ENCODE data around the gene FTO. TPM values are rescaled to one million over a fixed set of nuclear protein-coding genes. Genes with fewer than 3 reads are reported as not detected.

The FTO gene
- total and polyA plus RNA-seq, 12 donors, result 17.8 to 310 (median 156) TPM

GRCh38 chr16:54033747-54034146 is 329.8 kb downstream of the FTO start:
- no peak for DNase-seq
- H3K27me3 ChIP-seq, result no peaks in the 10 kb centered on the region
- intact Hi-C loops (cut with DNase I), result no loop called here
- WGBS, 4 donors, result 97 to 99% (median 99%) methylated on average over 6 of the region's 6 CpGs
- no peak overlapping the region for H3K4me3 ChIP-seq
- TF ChIP-seq POLR2A (IDR thresholded peaks at IDR 0.05), result no peak
- TF ChIP-seq, protein P1, sequence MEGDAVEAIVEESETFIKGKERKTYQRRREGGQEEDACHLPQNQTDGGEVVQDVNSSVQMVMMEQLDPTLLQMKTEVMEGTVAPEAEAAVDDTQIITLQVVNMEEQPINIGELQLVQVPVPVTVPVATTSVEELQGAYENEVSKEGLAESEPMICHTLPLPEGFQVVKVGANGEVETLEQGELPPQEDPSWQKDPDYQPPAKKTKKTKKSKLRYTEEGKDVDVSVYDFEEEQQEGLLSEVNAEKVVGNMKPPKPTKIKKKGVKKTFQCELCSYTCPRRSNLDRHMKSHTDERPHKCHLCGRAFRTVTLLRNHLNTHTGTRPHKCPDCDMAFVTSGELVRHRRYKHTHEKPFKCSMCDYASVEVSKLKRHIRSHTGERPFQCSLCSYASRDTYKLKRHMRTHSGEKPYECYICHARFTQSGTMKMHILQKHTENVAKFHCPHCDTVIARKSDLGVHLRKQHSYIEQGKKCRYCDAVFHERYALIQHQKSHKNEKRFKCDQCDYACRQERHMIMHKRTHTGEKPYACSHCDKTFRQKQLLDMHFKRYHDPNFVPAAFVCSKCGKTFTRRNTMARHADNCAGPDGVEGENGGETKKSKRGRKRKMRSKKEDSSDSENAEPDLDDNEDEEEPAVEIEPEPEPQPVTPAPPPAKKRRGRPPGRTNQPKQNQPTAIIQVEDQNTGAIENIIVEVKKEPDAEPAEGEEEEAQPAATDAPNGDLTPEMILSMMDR (IDR thresholded peaks at IDR 0.05), result no peak
- no peaks in the 10 kb centered on the region for H3K36me3 ChIP-seq (replicated peaks in 1 of 2)
- no peaks in the 10 kb centered on the region for H3K4me1 ChIP-seq (replicated peaks in 1 of 2)
- H3K27ac ChIP-seq, result no peak overlapping the region
- H3K9me3 ChIP-seq (replicated peaks in 1 of 3), result no peaks in the 10 kb centered on the region

DNA sequence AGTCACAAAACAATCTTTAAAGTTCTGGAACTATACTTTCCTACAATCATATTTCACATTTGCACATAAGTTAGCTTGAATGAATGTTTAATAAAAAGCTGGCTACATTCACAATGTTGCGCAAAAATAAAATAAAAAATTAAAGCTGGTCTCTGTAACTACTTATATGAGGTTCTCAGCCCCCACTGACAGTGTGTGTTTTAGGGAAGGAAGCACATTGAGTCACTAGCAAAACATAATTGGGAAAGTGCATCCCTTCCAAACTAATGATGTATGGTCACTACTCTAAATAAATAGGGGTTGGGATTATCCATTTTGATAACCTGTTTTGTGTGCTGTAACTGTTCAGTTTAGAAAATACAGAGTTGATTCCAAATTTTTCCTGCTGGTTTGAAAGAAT is 330.7 kb downstream of the FTO start:
- no peaks in the 10 kb centered on the region for H3K27me3 ChIP-seq
- intact Hi-C loops (cut with DNase I), result no loop called here
- H3K4me1 ChIP-seq (replicated peaks in 1 of 2), result no peaks in the 10 kb centered on the region

GRCh38 chr16:54040480-54040879 is 336.5 kb downstream of the FTO start:
- intact Hi-C loops (cut with DNase I), result no loop called here
- H3K27me3 ChIP-seq, result no peaks in the 10 kb centered on the region
- no peak for DNase-seq
- no peaks in the 10 kb centered on the region for H3K9me3 ChIP-seq (replicated peaks in 1 of 3)
- H3K4me3 ChIP-seq, result no peak overlapping the region
- TF ChIP-seq, protein P1 (IDR thresholded peaks at IDR 0.05), result no peak
- no peak for TF ChIP-seq POLR2A (IDR thresholded peaks at IDR 0.05)
- no peaks in the 10 kb centered on the region for H3K36me3 ChIP-seq (replicated peaks in 1 of 2)
- 76 to 95% (median 84%) methylated on average over 5 of the region's 5 CpGs for WGBS, 4 donors
- H3K4me1 ChIP-seq (replicated peaks in 1 of 2), result no peaks in the 10 kb centered on the region
- H3K27ac ChIP-seq, result no peak overlapping the region

More for the DNA sequence above, 330.7 kb downstream of the FTO start:
- Histone ChIP-seq H3K9me3 (replicated peaks in 1 of 3) (no peaks in the 10 kb centered on the region), H3K4me3 (no peak overlapping the region), H3K27ac (no peak overlapping the region), H3K36me3 (replicated peaks in 1 of 2) (no peaks in the 10 kb centered on the region)
- 94 to 98% (median 96%) methylated on average over 1 of the region's 1 CpG for WGBS, 4 donors
- DNase-seq, result no peak
- TF ChIP-seq, protein P1 (IDR thresholded peaks at IDR 0.05), result no peak
- TF ChIP-seq POLR2A (IDR thresholded peaks at IDR 0.05), result no peak

GRCh38 chr16:54040975-54041374 is 337.0 kb downstream of the FTO start:
- no peak for TF ChIP-seq POLR2A (IDR thresholded peaks at IDR 0.05)
- TF ChIP-seq, protein P1 (IDR thresholded peaks at IDR 0.05), result no peak
- Histone ChIP-seq H3K27me3 (no peaks in the 10 kb centered on the region), H3K4me3 (no peak overlapping the region), H3K4me1 (replicated peaks in 1 of 2) (no peaks in the 10 kb centered on the region), H3K36me3 (replicated peaks in 1 of 2) (no peaks in the 10 kb centered on the region), H3K27ac (no peak overlapping the region), H3K9me3 (replicated peaks in 1 of 3) (no peaks in the 10 kb centered on the region)
- no peak for DNase-seq
- intact Hi-C loops (cut with DNase I), result no loop called here
- WGBS, 4 donors, result 82 to 96% (median 86%) methylated on average over 6 of the region's 6 CpGs

Measured in adrenal gland (tissue), 12 donors.